Esophagus squamous epithelium (tissue), 4 donors: ENCODE data around the gene RNF34.

Experiments
- CTCF ChIP-seq, 6 experiments: fragments of 450-650 bp in 4 of 6; fragments of 200-600 bp in 2 of 6; sonication (generic) in 2 of 6; IDR thresholded peaks; one replicate each; pipeline ENCODE4 v1.5.1; 2016 to 2019; ENCODE audit warnings: antibody characterized with exemption in 6 of 6, mild to moderate bottlenecking in 4 of 6, moderate library complexity in 4 of 6
- POLR2A ChIP-seq, 4 donors: fragments of 450-650 bp; IDR thresholded peaks; one replicate each; pipeline ENCODE4 v1.6.1; 2017; ENCODE audit warnings: antibody characterized with exemption in 4 of 4, mild to moderate bottlenecking in 4 of 4, moderate library complexity in 3 of 4

GRCh38 chr12:121432740-121433480 is 33.0 kb downstream of the RNF34 start:
- no peak for TF ChIP-seq CTCF (IDR thresholded peaks at IDR 0.05)
- no peak for TF ChIP-seq POLR2A (IDR thresholded peaks at IDR 0.05)
